DLD1 (cell line): ENCODE measurements around the gene EVI5.
"Not testable (repeated sequence)": the region's sequence is repeated elsewhere in the genome, so short reads cannot be mapped to it uniquely, and the experiment has no call there.

ENCODE experiments used
- in situ Hi-C: cut with HindIII; loops from 2 replicates; pipeline ENCODE4 v1.10.0; 2017; ENCODE audit warnings: low sequenced_read_pairs

The EVI5 gene

DNA sequence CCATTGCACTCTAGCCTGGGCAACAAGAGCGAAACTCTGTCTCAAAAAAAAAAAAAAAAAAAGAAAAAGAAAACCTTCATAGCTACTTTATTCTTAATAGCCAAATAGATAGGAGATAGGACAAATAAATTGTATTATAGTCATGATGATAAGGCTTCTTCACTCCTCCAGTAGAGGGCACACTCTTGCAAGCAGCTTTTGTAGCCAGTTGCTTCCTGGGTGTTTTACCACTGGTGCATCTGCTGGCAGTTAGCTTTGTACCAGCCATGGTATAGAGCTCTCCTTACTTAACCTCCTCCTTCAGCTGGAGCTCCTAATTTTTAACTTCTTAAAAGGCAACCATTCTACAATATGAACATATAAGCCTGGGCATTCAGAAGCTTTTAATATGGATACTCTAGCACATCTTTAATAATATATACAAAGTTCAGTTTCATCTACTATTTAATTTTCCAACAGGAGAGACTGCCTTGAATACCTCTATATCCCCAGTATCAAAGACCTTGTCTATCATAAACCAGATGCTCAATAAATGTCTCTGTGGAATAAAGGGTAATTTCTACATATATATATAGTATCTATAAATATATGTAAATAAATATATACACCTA, 35.8 kb downstream of the EVI5 start:
- in situ Hi-C loops: no loop called here

DNA sequence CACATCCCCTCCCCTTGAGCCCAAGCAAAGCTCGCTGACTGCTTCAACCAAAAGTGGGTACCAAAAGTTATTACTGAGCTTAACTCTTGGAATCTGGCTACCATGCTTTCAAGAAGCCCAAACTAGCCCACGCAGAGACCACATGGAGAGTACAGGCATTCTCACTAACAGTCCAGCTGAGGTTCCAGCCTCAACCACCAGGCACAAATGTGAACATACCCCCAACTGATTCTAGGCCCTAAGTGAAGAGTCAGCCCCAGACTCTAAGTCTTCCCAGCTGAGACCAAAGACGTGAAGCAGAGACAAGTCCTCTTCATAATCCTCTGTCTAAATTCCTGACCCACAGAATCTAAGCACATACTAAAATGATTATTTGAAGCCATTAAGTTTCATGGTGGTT, 36.8 kb downstream of the EVI5 start:
- in situ Hi-C loops: no loop called here

DNA sequence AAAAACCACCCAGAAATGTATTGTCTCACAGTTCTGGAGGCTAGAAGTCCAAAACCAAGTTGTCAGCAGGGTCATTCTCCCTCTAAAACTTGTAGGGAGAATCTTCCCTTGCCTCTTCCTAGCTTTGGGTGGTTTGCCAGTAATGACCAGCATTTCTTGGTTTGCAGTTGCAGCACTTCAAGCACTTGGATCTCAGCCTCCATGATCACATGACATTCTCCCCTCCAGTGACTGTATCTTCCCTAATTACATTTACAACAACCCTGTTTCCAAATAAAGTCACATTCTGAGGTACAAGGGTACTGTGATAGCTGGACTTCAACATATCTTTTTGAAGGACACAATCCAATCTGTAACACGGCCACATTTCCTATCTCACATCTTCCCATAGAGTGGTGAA, 37.2 kb downstream of the EVI5 start:
- in situ Hi-C loops: no loop called here

DNA sequence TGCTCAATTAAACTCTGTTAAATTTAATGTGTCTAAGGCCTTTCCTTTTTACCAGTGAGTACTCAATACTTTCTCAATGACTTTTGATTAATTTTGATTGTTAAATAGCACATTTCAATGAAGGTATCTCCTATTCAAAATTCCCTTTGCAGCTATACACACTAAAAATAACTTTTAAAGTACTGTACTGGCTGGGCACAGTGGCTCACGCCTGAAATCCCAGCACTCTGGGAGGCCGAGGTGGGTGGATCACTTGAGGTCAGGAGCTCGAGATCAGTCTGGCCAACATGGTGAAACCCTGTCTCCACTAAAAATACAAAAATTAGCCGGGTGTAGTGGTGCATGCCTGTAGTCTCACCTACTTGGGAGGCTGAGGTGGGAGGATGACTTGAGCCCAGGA, 38.7 kb downstream of the EVI5 start:
- in situ Hi-C loops: not testable (repeated sequence)

DNA sequence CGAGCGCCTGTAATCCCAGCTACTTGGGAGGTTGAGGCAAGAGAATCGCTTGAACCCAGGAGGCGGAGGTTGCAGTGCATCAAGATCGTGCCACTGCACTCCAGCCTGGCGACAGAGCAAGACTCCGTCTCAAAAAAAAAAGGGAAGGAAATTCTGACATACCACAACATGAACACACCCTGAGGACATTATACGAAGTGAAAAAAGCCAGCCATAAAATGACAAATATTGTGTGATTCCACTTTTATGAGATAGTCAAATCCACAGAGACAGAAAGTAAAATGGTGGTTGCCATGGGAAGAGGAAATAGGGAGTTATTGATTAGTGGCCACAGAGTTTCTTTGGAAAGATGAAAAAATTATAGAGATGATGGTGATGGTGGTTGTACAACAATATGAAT, 41.7 kb downstream of the EVI5 start:
- in situ Hi-C loops: no loop called here

DNA sequence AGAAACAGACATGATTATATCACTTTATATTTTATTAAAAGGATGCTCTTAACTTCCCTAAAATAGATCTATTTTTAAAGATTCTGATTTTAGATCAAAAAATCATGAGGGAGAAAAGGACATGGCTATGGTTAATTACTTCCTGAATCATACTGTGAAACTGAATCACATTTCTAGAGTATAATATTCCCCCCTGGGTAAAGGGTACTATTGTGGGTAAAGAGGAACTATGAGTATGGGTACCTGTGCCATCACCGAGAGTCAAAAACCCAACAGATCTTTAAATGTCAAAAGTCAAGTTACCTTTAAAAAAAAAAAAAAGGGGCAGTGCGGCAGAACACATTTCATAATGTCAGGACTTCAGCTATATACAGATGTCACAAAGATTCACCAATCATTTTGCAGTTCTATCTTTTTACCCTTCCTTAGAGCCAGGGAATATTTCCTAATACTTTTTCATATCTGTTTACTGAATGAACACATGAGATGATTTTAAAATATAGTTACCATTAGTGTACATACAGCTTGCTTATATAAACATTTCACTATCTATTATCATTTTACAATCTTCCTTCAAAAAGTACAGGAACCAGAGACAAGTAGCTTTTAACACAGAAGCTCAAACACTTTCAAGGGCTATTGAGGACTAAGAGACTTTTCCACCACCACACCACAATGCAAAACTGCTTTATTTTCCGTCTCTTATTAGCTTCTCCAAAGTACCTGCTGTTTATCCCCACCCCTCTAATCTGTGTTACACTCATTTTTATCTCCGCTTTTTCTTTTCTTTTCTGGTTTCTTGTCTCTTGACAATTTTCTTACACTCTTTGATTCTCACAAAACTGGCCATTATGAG, 45.0 kb downstream of the EVI5 start:
- in situ Hi-C loops: no loop called here

DNA sequence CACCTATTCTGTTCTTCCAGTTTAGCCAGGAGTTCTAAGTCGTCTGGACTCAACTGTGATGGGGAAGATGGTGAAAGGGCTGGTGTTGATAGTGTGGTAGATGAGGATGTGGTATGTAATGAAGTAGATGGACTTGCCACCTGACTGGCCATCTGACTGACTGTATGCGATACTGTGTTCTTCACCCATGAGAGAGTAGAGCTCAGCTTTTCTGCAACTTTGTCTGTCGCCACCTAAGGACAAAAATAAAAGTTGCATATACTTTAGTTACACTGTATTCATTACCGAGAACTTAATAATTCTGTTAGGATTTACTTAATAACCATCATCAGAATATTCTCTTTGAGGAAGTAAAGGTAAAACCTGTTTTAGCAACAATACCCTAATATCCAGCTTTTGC, 48.5 kb downstream of the EVI5 start:
- in situ Hi-C loops: no loop called here

DNA sequence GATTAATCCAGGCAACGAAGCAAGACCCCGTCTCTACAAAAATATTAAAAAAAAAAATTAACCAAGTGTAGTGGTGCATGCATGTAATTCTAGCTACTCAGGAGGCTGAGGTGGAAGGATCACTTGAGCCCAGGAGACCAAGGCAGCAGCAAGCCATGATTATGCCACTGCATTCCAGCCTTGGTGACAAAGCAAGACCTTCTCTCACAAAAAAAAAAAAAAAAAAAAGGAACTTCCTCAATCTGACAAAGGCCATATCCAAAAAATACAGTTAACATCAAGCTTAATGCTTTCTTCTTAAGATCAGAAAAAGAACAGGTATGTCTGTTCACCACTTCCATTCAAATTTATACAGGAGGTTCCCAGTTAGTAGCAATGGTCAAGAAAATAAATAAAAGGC, 54.4 kb downstream of the EVI5 start:
- in situ Hi-C loops: no loop called here

DNA sequence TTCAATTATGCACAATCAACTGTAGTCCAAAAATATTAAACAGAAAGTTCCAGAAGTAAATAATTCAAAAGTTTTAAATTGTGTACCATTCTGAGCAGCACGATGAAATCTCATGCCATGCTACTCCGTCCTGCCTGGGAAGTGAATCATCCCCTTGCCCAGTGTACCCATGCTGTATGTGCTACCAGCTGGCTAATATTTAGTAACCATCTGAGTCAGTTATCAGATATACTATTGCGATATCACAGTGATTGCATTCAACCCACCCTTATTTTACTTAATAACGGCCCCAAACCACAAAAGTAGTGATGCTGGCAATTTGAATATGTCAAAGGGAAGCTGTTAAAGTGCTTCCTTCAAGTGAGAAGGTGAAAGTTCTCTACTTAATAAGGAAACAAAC, 56.2 kb downstream of the EVI5 start:
- in situ Hi-C loops: no loop called here

DNA sequence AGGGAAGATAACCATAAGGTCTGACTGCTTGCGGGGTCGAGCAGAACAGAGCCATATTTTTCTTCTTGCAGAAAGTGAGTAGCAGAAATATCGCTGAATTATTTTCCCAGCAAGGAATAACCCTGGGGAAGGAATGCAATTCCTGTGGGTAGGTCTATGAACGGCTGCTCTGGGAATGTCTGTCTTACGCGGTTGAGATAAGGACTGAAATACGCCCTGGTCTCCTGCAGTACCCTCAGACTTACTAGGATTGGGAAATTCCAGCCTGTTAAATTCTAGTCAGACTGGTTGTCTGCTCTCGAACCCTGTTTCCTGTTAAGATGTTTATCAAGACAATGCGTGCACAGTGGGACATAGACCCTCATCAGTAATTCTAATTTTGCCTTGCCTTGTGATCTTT, 61.2 kb downstream of the EVI5 start:
- in situ Hi-C loops: not testable (repeated sequence)

DNA sequence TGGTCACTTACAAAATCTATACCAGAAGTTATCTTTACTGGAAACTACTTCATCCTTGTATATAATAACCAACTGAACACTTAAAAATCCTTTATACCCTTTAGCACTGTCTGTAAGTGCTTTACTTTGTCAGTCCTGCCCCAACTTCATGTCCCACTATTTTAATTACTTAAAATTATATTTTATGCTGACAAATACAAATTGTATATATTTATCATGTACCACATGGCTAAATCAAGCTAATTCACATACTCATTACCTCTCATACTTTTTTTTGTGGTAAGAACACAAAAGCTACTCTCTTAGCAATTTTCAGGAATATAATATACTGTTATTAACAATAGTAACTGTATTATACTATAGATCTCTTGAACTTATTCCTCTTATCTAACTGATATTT, 63.0 kb downstream of the EVI5 start:
- in situ Hi-C loops: no loop called here

DNA sequence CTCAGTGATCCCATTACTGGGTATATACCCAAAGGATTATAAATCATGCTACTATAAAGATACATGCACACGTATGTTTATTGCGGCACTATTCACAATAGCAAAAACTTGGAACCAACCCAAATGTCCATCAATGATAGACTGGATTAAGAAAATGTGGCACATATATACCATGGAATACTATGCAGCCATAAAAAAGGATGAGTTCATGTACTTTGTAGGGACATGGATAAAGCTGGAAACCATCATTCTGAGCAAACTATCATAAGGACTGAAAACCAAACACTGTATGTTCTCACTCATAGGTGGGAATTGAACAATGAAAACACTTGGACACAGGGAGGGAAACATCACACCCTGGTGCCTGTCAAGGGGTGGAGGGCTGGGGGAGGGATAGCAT, 63.8 kb downstream of the EVI5 start:
- in situ Hi-C loops: not testable (repeated sequence)

DNA sequence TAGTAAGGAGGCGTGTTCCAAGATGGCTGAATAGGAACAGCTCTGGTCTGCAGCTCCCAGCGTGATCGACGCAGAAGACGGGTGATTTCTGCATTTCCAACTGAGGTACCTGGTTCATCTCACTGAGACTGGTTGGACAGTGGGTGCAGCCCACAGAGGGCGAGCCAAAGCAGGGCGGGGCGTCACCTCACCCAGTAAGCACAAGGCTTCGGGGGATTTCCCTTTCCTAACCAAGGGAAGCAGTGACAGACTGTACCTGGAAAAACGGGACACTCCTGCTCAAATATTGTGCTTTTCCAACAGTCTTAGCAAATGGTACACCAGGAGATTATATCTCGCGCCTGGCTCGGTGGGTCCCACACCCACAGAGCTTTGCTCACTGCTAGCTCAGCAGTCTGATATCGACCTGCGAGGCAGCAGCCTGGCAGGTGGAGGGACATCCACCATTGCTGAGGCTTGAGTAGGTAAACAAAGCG, 69.4 kb downstream of the EVI5 start:
- in situ Hi-C loops: not testable (repeated sequence)

DNA sequence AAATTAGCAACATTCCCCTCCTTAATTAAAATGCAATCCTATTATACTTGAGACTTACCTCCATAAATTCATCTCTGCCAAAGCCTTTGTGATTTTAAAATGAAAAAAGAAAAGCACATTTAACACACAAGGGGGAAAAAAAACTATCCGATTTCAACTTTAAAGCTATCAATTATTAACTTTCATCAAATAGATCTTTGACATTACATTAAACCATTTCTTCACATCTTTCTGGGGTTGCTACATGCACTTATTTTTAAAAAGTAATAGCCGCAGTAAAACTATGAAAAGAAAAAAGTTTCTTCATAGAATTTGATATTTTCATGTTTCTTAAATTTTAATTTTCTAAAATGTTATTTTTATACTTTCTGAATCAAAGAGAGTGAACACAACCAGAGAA, 71.0 kb downstream of the EVI5 start:
- in situ Hi-C loops: no loop called here

DNA sequence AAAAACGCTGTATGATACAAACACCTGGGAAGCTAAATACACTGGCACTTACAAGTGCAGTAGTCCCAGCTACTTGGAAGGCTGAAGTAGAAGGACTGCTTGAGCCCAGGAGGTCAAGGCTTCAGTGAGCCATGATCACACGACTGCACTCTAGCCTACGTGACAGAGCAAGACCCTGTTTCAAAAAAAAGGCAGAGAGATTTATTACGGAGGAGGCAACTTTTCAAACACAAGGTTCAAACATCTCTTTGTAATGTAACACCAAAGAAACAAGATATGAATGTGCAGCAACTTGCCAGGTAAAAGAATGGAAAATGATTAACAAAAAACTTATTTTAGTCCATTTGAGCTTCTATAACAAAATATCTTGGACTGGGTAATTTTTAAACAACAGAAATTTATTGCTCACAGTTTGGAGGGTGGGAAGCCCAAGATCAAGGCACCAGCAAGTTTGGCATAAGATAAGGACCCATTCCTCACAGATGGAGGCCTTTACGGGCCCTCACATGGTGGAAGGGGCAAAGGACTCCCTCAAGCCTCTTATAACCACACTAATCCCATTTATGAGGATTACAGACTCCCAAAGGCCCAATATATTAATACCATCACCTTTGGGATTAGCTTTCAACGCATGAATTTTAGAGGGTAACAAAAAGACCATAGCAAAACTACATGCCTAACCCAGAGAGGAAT, 73.3 kb downstream of the EVI5 start:
- in situ Hi-C loops: no loop called here

DNA sequence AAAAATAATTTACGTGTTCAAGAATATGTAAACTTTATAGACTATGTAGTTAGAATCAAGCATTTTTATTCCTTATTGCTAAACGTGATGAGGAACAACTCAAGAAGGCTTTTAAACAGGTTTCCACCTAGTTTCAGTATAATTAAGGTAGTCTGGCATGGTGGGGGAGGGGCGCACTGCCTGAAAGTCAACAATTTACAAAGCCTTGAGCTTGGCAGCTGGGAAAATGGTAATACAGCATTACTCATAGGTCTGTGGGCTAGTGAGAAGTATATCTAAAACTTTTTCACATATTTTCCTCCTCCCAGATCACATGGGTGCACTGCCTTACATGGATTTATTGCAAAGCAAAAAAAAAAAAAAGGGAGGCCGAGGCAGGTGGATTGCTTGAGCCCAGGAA, 75.2 kb downstream of the EVI5 start:
- in situ Hi-C loops: no loop called here

DNA sequence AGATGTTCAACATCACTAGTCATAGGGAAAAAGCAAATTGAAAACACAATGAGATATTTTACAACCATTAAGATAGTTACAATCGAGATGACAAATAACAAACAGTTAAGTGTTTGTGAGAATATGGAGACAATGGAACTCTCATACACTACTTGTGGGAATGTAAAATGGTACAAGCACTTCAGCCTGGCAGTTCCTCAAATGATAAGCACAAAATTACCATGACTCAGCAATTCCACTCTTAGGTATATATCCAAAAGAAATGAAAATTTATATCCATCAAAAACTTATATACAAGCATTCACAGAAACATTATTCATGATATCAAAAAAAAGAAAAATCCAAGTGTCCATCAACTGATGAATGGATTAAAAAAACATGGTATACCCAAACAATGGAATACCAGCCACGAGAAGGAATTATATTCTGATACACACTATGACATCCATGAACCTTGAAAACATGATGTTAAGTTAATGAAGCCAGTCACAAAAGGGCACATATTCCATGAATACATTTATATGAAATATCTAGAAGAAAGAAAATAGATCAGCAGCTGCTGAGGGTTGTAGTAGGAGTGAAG, 76.4 kb downstream of the EVI5 start:
- in situ Hi-C loops: no loop called here

DNA sequence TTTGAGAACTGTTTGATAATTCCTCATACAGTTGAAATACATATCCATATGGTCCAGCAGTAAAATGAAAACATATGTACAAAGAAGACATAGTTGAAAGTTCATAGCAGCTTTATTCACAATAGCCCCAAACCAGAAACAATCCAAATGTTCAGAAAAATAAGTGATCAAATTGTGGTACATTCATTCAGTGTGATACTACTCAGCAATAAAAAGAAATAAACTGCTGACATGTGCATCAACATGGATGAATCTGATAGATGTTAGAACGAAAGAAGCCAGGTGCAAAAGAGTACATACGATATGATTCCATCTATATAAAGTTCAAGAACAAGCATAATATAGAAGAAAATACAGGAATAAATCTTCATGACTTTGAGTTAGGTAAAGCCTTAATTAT, 77.2 kb downstream of the EVI5 start:
- in situ Hi-C loops: no loop called here

DNA sequence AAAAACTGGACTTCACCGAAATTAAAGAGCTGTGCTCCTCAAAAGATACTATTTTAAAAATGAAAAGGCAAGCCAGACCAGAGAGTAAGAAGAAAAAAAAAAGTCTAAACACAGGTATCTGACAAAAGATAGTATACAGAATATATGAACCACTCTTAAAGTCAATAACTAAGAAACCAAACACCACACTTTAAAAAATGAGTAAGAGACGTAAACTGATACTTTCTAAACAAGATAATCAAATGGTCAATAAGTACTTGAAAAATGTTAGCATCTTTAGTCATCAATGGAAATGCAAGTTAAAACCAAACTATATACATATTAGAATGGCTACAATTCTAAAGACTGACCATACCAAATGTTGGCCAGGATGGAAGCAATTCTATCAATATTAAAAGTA, 77.6 kb downstream of the EVI5 start:
- in situ Hi-C loops: no loop called here

DNA sequence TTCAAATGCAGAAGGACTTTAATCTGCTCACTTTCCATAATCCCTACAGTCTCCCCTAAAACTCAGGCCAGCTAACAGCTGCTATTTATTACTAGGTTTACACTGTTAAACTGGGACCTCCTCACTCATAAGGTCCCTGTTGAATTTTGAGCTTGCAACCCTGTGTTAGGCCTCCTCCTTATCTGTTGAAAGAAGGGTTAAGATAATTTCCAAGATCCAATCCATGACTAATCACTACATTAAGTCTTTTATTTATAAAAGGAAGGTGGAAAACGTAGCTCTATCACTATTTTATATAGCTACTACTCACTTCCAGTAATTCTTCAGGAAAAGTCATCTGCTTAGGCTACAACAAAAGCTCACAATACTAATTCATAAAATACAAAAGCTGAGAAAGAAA, 79.5 kb downstream of the EVI5 start:
- in situ Hi-C loops: no loop called here

DNA sequence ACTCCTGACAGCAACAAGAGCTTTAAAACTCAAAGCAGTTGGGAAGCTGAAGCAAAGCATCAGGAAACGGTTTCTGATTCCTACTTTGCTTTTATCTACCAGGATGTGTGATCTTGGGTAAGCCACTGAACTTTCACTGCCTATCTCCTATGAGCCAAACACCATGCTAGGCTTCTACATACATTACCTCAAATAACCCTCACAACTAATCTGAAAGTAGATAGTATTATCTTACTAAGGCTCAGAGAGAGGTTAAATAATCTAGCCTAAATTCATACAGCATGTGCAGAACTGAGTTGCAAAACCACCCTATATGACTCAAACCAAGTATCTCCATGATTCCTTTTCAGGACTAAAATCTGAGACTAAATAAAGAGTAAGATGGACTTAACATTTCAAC, 83.8 kb downstream of the EVI5 start:
- in situ Hi-C loops: no loop called here

DNA sequence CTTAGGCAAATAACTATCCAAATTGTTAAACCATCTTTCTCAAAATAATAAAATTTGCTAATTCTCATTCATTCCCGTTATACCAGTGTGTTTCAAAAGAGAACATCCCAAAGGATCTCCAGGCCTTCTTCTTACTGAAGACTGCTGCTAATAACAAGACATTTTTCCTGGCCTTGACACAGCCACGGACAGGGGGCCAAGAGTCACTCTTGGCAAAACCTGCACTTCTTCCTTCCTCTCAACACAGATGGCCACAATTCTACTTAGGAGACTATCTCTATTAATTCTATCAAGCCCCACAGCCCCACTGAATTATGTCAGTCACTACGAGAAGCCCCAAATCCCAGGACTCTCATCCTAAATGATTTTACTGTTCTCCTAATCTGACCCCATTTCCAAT, 86.0 kb downstream of the EVI5 start:
- in situ Hi-C loops: no loop called here
